Measurements from ENCODE around the gene OTOGL. TPM values are rescaled to one million over a fixed set of nuclear protein-coding genes. Genes with fewer than 3 reads are reported as not detected.

The OTOGL gene
- total and polyA plus RNA-seq, 2 experiments from 2014 or later: 6.4 to 15.0 TPM

GRCh38 chr12:80271780-80272179, 172.4 kb downstream of the OTOGL start:
- no peak overlapping the region for H3K27ac ChIP-seq
- H3K9me3 ChIP-seq (ENCODE audit: low read depth): no peaks in the 10 kb centered on the region
- no peak for DNase-seq (ENCODE audit: low read depth in 1 of 2, low spot score in 1 of 2)
- no peaks in the 10 kb centered on the region for H3K27me3 ChIP-seq
- H3K4me1 ChIP-seq (ENCODE audit: low read depth): peaks cover 16% of the 10 kb centered on the region
- H3K36me3 ChIP-seq: no peaks in the 10 kb centered on the region
- TF ChIP-seq CTCF (IDR thresholded peaks at IDR 0.05; ENCODE audit: low read depth, low read length): no peak
- H3K4me3 ChIP-seq: no peak overlapping the region

GRCh38 chr12:80272387-80272915, 173.1 kb downstream of the OTOGL start:
- Histone ChIP-seq H3K9me3 (ENCODE audit: low read depth) (no peaks in the 10 kb centered on the region), H3K27me3 (no peaks in the 10 kb centered on the region), H3K27ac (no peak overlapping the region), H3K4me1 (ENCODE audit: low read depth) (peaks cover 16% of the 10 kb centered on the region), H3K4me3 (no peak overlapping the region), H3K36me3 (no peaks in the 10 kb centered on the region)
- no peak for DNase-seq (ENCODE audit: low read depth in 1 of 2, low spot score in 1 of 2)
- no peak for TF ChIP-seq CTCF (IDR thresholded peaks at IDR 0.05; ENCODE audit: low read depth, low read length)

- TF ChIP-seq CTCF (IDR thresholded peaks at IDR 0.05; ENCODE audit: low read depth, low read length): no peak
- no peak overlapping the region for H3K4me3 ChIP-seq
Measured at GRCh38 chr12:80273144-80273543, 173.8 kb downstream of the OTOGL start.

GRCh38 chr12:80277732-80278131, 178.4 kb downstream of the OTOGL start:
- H3K27ac ChIP-seq: no peak overlapping the region

More at GRCh38 chr12:80273144-80273543, 173.8 kb downstream of the OTOGL start:
- H3K27me3 ChIP-seq: no peaks in the 10 kb centered on the region
- H3K4me1 ChIP-seq (ENCODE audit: low read depth): peaks cover 16% of the 10 kb centered on the region
- H3K9me3 ChIP-seq (ENCODE audit: low read depth): no peaks in the 10 kb centered on the region
- no peak overlapping the region for H3K27ac ChIP-seq
- no peak for DNase-seq (ENCODE audit: low read depth in 1 of 2, low spot score in 1 of 2)
- H3K36me3 ChIP-seq: no peaks in the 10 kb centered on the region

GRCh38 chr12:80282226-80282625, 182.9 kb downstream of the OTOGL start:
- no peak for DNase-seq (ENCODE audit: low read depth in 1 of 2, low spot score in 1 of 2)
- no peak overlapping the region for H3K4me3 ChIP-seq
- no peaks in the 10 kb centered on the region for H3K36me3 ChIP-seq
- no peaks in the 10 kb centered on the region for H3K4me1 ChIP-seq (ENCODE audit: low read depth)
- TF ChIP-seq CTCF (IDR thresholded peaks at IDR 0.05; ENCODE audit: low read depth, low read length): no peak
- H3K27me3 ChIP-seq: no peaks in the 10 kb centered on the region
- H3K27ac ChIP-seq: no peak overlapping the region
- no peaks in the 10 kb centered on the region for H3K9me3 ChIP-seq (ENCODE audit: low read depth)

More at GRCh38 chr12:80277732-80278131, 178.4 kb downstream of the OTOGL start:
- H3K9me3 ChIP-seq (ENCODE audit: low read depth): no peaks in the 10 kb centered on the region
- no peak for DNase-seq (ENCODE audit: low read depth in 1 of 2, low spot score in 1 of 2)
- no peak for TF ChIP-seq CTCF (IDR thresholded peaks at IDR 0.05; ENCODE audit: low read depth, low read length)
- no peaks in the 10 kb centered on the region for H3K27me3 ChIP-seq
- H3K4me1 ChIP-seq (ENCODE audit: low read depth): no peaks in the 10 kb centered on the region
- no peaks in the 10 kb centered on the region for H3K36me3 ChIP-seq
- no peak overlapping the region for H3K4me3 ChIP-seq

All from cardiac muscle cell (in vitro differentiated cells and primary cell).